Spleen (tissue), 11 donors: ENCODE measurements around the gene RTL1. TPM values are rescaled to one million over a fixed set of nuclear protein-coding genes. Genes with fewer than 3 reads are reported as not detected.

ENCODE experiments used
- DNase-seq: peaks from one replicate; pipeline ENCODE4 v3.0.0-alpha.2; 2020
- H3K27ac ChIP-seq, 8 donors: fragments of 200-600 bp; sonication (generic) in 7 of 8; 1 replicate in 4 of 8; 2 replicates in 4 of 8; pipeline versions ENCODE4 v1.5.0 to v1.8.0; 2016 to 2021; ENCODE audit warnings: inconsistent platforms in 4 of 8, mild to moderate bottlenecking in 4 of 8, moderate library complexity in 1 of 8
- H3K27me3 ChIP-seq, 7 donors: fragments of 200-600 bp; sonication (generic) in 6 of 7; replicated peaks in 1 of 7; 1 replicate in 4 of 7; 2 replicates in 3 of 7; pipeline versions ENCODE4 v1.5.0 to v1.8.0; 2016 to 2021; ENCODE audit warnings: inconsistent platforms in 3 of 7, mild to moderate bottlenecking in 1 of 7
- H3K36me3 ChIP-seq, 6 donors: fragments of 200-600 bp; sonication (generic) in 5 of 6; 1 replicate in 4 of 6; 2 replicates in 2 of 6; pipeline versions ENCODE4 v1.5.0 to v1.8.0; 2016 to 2021; ENCODE audit warnings: inconsistent platforms in 2 of 6
- H3K4me1 ChIP-seq, 6 donors: fragments of 200-600 bp; sonication (generic) in 5 of 6; 1 replicate in 3 of 6; 2 replicates in 3 of 6; pipeline versions ENCODE4 v1.5.0 to v1.8.0; 2016 to 2021; ENCODE audit warnings: inconsistent platforms in 3 of 6
- H3K4me3 ChIP-seq, 8 donors: fragments of 200-600 bp; sonication (generic) in 7 of 8; 1 replicate in 4 of 8; 2 replicates in 4 of 8; pipeline versions ENCODE4 v1.5.0 to v1.8.0; 2016 to 2021; ENCODE audit warnings: inconsistent platforms in 4 of 8, mild to moderate bottlenecking in 4 of 8, moderate library complexity in 2 of 8
- H3K9me3 ChIP-seq, 8 donors: fragments of 200-600 bp; sonication (generic) in 7 of 8; 1 replicate in 4 of 8; 2 replicates in 4 of 8; pipeline versions ENCODE4 v1.5.0 to v1.8.0; 2016 to 2021; ENCODE audit warnings: inconsistent platforms in 4 of 8
- POLR2A ChIP-seq, 3 donors: fragments of 450-650 bp; IDR thresholded peaks; one replicate each; pipeline ENCODE4 v1.5.1; 2017; ENCODE audit warnings: antibody characterized with exemption in 3 of 3, mild to moderate bottlenecking in 1 of 3
- POLR2AphosphoS5 ChIP-seq, 3 donors: sonication (generic); formaldehyde crosslinking; IDR thresholded peaks; one replicate each; pipeline ENCODE4 v1.5.1; 2017; ENCODE audit warnings: antibody characterized with exemption in 3 of 3
- WGBS, 5 donors: extraction: QIAGEN DNeasy Blood & Tissue Kit in 3 of 5; methylation state at CpG; one replicate each; pipeline versions ENCODE4 v1.1.5 to v1.1.7; 2013 to 2018; 5-methylcytosine and 5-hydroxymethylcytosine counted together
- intact Hi-C: fragments of 100-400 bp; cut with DNase I; formaldehyde crosslinking; loops from one replicate; pipeline ENCODE4 v1.15.0; 2023; ENCODE audit warnings: low total_unique reads
- polyA plus RNA-seq, 3 donors: library from polyadenylated mRNA; stranded (reverse); fragments of 200-250 nt; gene quantifications; one replicate each; pipeline ENCODE4 v1.2.1, GENCODE V29; 2013
- total RNA-seq, 7 donors: library from RNA; depleted of rRNA in 3 of 7; stranded (reverse); fragments of >200 nt in 3 of 7; fragmentation: NEBNext Ultra II Directional in 4 of 7; extraction: Animal tissue kit (Norgen Biotek cat#: 25700) in 4 of 7; gene quantifications; one replicate each; pipeline versions ENCODE4 v1.1.0 to v1.2.1, GENCODE V29; 2016 to 2021
- TF ChIP-seq, protein P1 (sequence below), 11 experiments: fragments of 200-600 bp in 7 of 11; fragments of 450-650 bp in 4 of 11; sonication (generic) in 4 of 11; IDR thresholded peaks in 8 of 11; conservative IDR thresholded peaks in 3 of 11; 1 replicate in 7 of 11; 2 replicates in 4 of 11; pipeline versions ENCODE4 v1.4.0 to v1.8.0; 2016 to 2021; ENCODE audit warnings: antibody characterized with exemption in 11 of 11, inconsistent platforms in 4 of 11, mild to moderate bottlenecking in 1 of 11
- donor health status: healthy with polysubstance abuse.
- donor health status: DM: no; HTN: no; CAD: no; lungs with moderate emphysema.
- donor health status: DM: no; HTN: no; CAD: no.
- donor health status: Bipolar disorder and iron deficiency.
- donor health status: healthy.
- donor health status: DM: no; HTN: no; CAD: no.
- donor health status: DM: yes; HTN: yes; CAD: no.

RTL1 gene
- total and polyA plus RNA-seq, 10 donors = under 0.01 TPM; not detected in 9

DNA sequence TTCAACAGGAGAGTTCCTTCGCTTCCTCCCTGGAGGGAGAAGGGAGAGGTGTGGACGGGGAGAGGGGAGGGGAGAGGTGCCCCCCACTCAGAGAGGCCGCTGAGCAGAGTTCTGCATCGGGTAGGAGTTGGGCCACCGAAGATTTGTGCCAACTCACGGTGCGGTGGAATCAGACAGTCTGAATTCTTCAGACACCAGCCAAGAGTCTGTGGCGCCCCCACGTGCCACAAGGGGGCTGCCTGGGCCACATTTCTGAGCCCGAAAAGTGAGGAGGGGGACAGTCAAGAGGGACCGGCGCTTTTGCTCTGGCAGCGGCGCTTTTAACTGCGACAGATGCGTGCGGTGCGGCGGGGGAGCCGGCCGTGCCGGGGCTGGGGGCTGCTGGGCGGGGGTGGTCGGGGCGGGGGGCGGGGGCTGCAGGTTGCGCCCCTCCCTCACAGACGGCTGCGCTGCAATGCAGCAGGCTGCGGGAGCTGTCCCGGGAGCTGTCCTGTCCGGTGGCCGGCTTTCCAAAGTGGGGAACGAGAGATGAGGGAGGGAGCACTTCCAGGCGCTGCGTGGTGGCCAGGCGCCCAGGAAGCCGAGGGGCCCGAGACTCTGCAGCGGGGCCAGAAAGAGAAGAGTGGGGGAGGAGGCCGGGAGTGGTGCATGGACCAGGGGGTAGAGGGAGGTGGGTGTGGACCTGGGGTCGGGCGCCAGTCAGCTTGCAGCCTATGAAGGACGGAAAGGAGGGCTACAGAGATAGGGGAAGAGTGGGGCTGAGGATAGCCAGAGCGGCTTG lies 975 bp upstream of the RTL1 start:
- H3K36me3 ChIP-seq = peaks cover 0 to 5% (median 0%) of the 10 kb centered on the region in 6 donors
- H3K4me3 ChIP-seq = no peak overlapping the region
- H3K4me1 ChIP-seq = peaks cover 0 to 14% (median 11%) of the 10 kb centered on the region in 6 donors
- 35 to 49% (median 42%) methylated on average over 28 to 45 of the region's 45 CpGs for WGBS, 5 donors
- DNase-seq = no peak
- no peak for TF ChIP-seq POLR2A (IDR thresholded peaks at IDR 0.05)
- no peak for TF ChIP-seq POLR2AphosphoS5 (IDR thresholded peaks at IDR 0.05)
- TF ChIP-seq, protein P1, sequence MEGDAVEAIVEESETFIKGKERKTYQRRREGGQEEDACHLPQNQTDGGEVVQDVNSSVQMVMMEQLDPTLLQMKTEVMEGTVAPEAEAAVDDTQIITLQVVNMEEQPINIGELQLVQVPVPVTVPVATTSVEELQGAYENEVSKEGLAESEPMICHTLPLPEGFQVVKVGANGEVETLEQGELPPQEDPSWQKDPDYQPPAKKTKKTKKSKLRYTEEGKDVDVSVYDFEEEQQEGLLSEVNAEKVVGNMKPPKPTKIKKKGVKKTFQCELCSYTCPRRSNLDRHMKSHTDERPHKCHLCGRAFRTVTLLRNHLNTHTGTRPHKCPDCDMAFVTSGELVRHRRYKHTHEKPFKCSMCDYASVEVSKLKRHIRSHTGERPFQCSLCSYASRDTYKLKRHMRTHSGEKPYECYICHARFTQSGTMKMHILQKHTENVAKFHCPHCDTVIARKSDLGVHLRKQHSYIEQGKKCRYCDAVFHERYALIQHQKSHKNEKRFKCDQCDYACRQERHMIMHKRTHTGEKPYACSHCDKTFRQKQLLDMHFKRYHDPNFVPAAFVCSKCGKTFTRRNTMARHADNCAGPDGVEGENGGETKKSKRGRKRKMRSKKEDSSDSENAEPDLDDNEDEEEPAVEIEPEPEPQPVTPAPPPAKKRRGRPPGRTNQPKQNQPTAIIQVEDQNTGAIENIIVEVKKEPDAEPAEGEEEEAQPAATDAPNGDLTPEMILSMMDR (IDR thresholded peaks at IDR 0.05 in 8 of 11, conservative IDR thresholded peaks at IDR 0.05 in 3 of 11) = peak in 1 of 11 experiments; percentile 16
- intact Hi-C loops = no loop called here
- peaks cover 0 to 5% (median 0%) of the 10 kb centered on the region in 8 donors for H3K9me3 ChIP-seq
- H3K27ac ChIP-seq = no peak overlapping the region
- H3K27me3 ChIP-seq = peaks cover 0 to 75% (median 11%) of the 10 kb centered on the region in 7 donors

- DNase-seq = no peak
- WGBS, 5 donors = 85 to 91% (median 88%) methylated on average over 9 to 10 of the region's 10 CpGs
- H3K4me3 ChIP-seq = no peak overlapping the region
- TF ChIP-seq POLR2A (IDR thresholded peaks at IDR 0.05) (no peak), POLR2AphosphoS5 (IDR thresholded peaks at IDR 0.05) (no peak)
- TF ChIP-seq, protein P1 (IDR thresholded peaks at IDR 0.05 in 8 of 11, conservative IDR thresholded peaks at IDR 0.05 in 3 of 11) = no peak
- H3K9me3 ChIP-seq = peaks cover 0 to 5% (median 0%) of the 10 kb centered on the region in 8 donors
- intact Hi-C loops = no loop called here
- H3K27me3 ChIP-seq = peaks cover 0 to 88% (median 16%) of the 10 kb centered on the region in 7 donors
- peaks cover 0 to 5% (median 0%) of the 10 kb centered on the region in 6 donors for H3K36me3 ChIP-seq
- H3K4me1 ChIP-seq = peaks cover 0 to 28% (median 20%) of the 10 kb centered on the region in 6 donors
- no peak overlapping the region for H3K27ac ChIP-seq
Observed at GRCh38 chr14:100903134-100903468, 421 bp downstream of the RTL1 start.

DNA sequence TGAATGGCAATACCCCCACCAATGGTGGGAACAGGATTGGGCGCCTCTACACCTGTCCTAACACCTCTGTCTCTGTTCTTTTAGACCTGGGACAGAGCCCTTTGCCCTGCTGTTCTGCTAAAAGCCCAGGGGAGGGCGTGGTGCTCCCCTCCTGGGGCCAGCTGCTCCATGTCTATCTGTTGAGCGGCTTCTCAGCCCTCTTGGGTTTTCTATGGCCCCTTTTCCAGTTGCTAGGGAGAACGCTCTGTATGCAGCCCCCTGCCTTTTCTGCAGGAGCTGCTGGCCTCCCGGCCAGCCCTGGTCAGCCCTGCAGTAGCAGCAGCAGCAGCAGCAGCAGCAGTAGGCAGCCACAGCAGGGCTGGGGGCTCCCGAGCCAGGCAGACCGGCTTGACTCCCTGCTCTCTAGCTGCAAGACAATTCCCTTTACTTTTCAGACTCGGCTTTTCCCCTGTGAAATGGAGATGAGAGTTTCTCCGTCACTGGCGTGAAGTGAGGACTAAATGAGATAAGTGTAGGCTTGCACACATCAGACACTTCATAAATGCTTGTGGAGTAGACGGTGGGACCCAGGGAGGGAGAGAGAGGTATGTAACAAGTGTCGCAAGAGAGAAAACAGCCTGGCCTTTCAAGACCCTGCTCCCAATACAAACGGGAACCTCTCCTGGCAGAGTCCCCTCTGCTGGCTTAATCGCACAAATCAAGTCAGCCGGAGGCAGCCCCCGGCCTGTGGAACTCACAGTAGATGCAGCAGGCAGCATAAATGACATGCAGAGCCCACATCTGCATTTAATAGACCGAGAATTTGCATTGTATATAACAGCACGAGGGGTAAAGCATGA lies 1.0 kb downstream of the RTL1 start:
- Histone ChIP-seq H3K4me3 (no peak overlapping the region), H3K4me1 (peaks cover 0 to 31% (median 20%) of the 10 kb centered on the region in 6 donors), H3K9me3 (peaks cover 0 to 5% (median 0%) of the 10 kb centered on the region in 8 donors), H3K27ac (no peak overlapping the region), H3K27me3 (peaks cover 0 to 88% (median 16%) of the 10 kb centered on the region in 7 donors), H3K36me3 (peaks cover 0 to 5% (median 0%) of the 10 kb centered on the region in 6 donors)
- 78 to 90% (median 84%) methylated on average over 17 to 18 of the region's 18 CpGs for WGBS, 5 donors
- DNase-seq = peak; percentile 54
- TF ChIP-seq POLR2A (IDR thresholded peaks at IDR 0.05) (no peak), POLR2AphosphoS5 (IDR thresholded peaks at IDR 0.05) (no peak)
- TF ChIP-seq, protein P1 (IDR thresholded peaks at IDR 0.05 in 8 of 11, conservative IDR thresholded peaks at IDR 0.05 in 3 of 11) = no peak
- intact Hi-C loops = no loop called here
